GM12873 (cell line): ENCODE results near the gene GRID1.

Experiments
- TF ChIP-seq, protein P1 (sequence below): IDR thresholded peaks from 2 replicates; pipeline ENCODE4 v1.5.1; 2012; ENCODE audit warnings: low read depth, mild to moderate bottlenecking, moderate library complexity, low read length, control low read depth; ENCODE audit not compliant: insufficient read depth; ENCODE audit errors: missing control alignments

The GRID1 gene

DNA sequence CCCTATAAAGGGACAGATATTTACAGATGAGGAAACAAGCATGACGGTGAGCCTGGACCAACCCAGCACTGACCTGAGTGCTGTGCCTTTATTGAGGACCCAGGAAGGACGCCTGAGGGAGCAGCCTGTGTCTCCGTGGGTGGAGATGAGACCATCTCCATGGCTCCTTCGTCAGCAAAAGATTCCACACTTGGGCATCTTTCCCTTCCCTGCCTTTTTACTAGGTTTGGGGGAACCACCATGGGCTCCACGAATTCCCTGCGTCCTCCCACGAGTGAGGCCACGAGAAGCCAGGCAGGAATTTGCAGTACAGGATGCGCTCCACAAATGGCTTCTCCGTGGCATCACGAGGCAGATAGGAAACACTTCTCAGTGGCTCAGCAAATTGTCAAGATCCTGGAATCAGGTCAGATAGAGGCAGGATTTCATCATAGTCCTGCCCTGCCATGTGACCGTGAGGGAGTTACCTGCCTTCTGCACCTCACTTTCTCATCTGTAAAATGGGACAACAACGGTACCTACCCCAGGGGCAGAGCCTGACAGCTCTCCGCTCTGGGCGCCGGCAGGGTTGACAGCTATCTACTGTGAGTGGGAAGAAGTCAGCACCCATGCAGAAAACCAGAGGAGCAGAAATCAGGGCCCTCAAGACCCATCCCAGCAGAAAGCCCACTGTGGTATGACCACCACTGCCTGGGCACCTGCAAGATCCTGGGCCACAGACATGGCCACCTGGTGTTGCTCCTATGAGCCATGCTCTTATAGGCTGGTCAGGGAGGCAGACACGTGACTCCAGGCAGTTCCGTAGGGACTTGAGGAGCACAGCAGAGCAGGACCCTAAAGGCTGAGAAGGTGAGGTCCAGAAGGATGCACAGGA is 80.1 kb downstream of the GRID1 start:
- TF ChIP-seq, protein P1, sequence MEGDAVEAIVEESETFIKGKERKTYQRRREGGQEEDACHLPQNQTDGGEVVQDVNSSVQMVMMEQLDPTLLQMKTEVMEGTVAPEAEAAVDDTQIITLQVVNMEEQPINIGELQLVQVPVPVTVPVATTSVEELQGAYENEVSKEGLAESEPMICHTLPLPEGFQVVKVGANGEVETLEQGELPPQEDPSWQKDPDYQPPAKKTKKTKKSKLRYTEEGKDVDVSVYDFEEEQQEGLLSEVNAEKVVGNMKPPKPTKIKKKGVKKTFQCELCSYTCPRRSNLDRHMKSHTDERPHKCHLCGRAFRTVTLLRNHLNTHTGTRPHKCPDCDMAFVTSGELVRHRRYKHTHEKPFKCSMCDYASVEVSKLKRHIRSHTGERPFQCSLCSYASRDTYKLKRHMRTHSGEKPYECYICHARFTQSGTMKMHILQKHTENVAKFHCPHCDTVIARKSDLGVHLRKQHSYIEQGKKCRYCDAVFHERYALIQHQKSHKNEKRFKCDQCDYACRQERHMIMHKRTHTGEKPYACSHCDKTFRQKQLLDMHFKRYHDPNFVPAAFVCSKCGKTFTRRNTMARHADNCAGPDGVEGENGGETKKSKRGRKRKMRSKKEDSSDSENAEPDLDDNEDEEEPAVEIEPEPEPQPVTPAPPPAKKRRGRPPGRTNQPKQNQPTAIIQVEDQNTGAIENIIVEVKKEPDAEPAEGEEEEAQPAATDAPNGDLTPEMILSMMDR = no peak

DNA sequence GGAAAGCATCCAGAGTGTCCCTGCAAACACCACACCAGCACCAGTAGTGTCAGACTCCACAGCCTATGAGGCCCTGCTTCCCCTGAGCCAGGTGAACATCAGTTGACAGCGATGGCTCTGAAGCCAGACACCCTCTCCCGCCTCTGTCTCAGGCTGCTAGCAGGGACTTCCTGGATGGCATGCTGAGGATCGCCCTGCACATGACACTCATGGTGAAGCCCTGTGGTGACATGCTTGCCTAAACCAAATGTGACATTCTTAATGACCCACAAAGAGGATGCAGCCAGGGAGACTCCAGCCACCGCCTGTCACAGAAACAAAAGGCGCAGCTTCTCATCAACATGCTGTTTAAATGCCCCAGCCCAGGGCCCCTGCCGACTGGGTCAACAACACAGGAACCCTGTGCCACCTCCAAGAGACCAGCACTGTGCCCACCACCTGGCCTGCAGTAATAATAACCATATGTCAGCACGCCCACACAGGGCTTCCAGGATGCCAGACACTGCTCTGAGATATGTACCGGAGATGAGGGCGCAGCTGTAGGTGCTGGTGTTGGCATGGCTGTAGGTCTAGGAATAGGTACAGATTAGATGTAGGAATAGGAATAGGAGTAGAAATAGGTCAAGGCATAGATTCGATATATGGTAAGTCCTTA is 81.3 kb downstream of the GRID1 start:
- TF ChIP-seq, protein P1 = no peak

DNA sequence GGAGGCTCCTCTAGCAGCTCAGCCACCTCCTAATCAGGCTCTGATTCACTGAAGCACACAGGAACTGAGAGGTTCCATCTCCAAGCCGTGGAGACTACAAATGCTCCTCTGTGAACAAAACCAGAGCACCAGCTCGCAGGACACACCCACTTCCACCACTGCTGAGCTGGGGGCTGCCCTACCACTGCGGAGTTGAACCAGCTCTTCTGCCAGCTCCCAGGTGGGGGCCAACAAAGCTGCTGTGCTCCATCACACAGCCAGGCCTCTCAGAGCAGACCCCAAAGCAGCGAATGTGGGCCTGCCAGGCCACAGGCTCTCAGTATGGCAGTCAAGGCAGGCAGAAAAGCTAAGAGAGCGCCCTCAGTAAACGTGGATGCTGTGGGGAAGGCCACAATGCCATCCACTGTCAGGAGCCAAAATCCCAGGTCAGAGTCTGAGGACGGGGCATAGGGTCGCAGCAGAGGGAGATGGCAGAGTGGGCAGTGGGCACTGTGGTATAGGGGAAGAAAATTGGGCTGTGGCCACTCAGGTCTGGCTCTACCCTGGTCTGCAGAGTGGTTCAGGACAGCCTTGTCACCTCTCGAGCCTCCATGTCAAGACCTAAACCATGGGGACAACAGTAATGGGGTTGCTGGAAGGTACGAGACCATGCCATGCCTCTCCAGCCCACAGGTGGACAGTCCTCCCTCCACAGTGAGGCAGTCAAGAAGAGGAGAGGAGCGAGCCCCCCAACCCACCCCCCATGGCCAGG is 82.1 kb downstream of the GRID1 start:
- TF ChIP-seq, protein P1 = no peak

DNA sequence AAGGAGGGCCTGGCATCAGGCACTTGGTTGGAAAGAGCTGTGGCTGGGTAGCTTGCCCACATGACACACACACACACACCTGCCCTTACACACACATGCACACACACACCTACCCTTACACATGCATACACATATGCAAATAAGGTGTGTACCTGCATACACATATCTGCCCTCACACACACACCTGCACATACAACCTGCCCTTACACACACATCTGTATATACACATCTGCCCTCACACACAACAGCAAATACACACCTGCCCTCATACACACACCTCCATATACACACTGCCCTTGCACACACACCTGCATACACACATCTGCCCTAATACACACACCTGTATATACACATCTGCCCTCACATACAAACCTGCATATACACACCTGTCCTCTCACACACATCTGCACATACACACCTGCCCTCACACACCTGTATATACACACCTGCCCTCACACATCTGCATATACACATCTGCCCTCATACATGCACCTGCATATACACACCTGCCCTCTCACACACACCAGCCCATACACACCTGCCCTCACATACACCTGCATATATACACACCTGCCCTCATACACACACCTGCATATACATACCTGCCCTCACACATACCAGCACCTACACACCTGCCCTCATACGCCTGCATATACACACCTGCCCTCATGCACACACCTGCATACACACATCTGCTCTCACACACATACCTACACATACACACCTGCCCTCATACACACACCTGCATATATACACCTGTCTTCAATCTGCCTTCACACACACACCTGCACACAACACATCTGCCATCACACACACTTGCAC is 82.9 kb downstream of the GRID1 start:
- TF ChIP-seq, protein P1 = no peak

DNA sequence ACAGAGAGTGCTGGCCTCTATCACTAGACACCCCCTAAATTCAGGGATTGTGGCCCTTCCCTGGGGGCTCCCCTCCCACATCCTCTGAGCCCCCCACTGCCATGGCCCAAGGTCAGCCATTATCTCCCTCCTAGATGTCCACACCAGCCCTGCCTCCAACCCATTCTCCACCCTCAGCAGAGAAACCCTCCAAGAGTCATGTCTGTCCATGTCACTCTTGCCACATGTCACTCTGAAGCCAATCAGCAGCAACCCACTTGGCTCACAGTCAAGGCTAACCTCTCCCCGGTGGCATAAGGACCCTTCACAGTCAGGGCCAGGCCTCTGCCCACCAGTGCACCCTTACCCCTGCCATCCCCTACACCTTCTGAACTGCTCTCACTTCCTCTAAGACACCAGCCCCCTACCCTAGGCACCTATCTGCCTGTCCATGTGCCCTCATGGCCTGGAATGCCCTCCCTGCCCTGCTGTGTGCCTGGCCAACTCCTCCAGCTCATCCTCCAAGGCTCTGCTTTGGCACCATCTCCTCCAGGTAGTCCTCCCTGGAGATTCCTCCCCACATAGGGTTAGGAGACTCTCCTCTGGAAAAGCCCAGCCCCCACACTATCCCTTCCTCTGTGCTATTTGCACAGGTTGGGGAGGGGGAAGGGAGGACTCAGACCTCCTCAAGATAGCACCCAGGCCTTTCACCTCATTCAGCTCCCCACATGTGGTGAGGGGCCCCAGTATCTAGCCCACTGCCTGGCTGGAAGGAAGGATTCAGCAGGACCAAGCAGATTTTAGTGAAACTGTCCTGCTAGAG is 83.7 kb downstream of the GRID1 start:
- TF ChIP-seq, protein P1 = no peak

DNA sequence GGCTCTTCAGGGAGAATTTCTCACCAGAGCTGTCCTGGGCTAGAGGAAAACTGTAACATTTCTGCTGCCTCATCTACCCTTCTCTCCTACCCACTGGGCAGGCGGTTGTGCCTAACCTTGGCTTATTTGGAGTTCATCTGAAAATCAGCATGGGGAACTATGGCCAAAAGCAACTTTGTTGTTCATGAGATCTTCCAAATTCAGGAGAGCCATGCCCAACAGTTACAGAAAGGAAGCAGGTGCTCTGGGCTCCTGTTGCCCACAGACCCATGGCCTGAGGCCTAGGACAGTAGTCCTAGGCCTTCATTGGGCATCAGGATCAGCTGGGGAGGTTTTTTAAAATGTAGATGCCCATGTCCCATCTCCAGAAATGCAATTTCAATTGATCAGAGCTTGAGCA is 85.2 kb downstream of the GRID1 start:
- TF ChIP-seq, protein P1 = no peak
